Neural progenitor cell (in vitro differentiated cells): Measurements from ENCODE around the gene ADM. TPM values are rescaled to one million over a fixed set of nuclear protein-coding genes. Genes with fewer than 3 reads are reported as not detected.

Experiments
- DNase-seq: peaks from one replicate; pipeline ENCODE4 v3.0.0-alpha.2; 2016; ENCODE audit warnings: low spot score
- H2AFZ ChIP-seq: fragments of 200-600 bp; sonication (generic); replicated peaks from 2 replicates; pipeline ENCODE4 v1.6.1; 2016; ENCODE audit warnings: antibody characterized with exemption
- H3F3A ChIP-seq: fragments of 200-600 bp; sonication (generic); 2 replicates; pipeline ENCODE4 v1.6.1; 2016; ENCODE audit warnings: antibody characterized with exemption, low read depth
- H3K27ac ChIP-seq: fragments of 200-600 bp; sonication (generic); 2 replicates; pipeline ENCODE4 v1.5.1; 2016; ENCODE audit warnings: mild to moderate bottlenecking
- H3K27me3 ChIP-seq: fragments of 200-600 bp; sonication (generic); 2 replicates; pipeline ENCODE4 v1.6.1; 2016; ENCODE audit warnings: mild to moderate bottlenecking, moderate library complexity
- H3K36me3 ChIP-seq: fragments of 200-600 bp; sonication (generic); 2 replicates; pipeline ENCODE4 v1.5.1; 2016
- H3K4me1 ChIP-seq: fragments of 200-600 bp; sonication (generic); 2 replicates; pipeline ENCODE4 v1.6.1; 2016; ENCODE audit warnings: mixed run types
- H3K4me2 ChIP-seq: fragments of 200-600 bp; sonication (generic); 2 replicates; pipeline ENCODE4 v1.6.1; 2016
- H3K4me3 ChIP-seq: fragments of 200-600 bp; sonication (generic); 2 replicates; pipeline ENCODE4 v1.5.1; 2016
- H3K79me2 ChIP-seq: fragments of 200-600 bp; sonication (generic); 2 replicates; pipeline ENCODE4 v1.6.1; 2016; ENCODE audit warnings: low read depth
- H3K9ac ChIP-seq: fragments of 200-600 bp; sonication (generic); 2 replicates; pipeline ENCODE4 v1.6.1; 2016
- H3K9me3 ChIP-seq: fragments of 200-600 bp; sonication (generic); 2 replicates; pipeline ENCODE4 v1.5.1; 2016; ENCODE audit warnings: low read depth
- H4K20me1 ChIP-seq: fragments of 200-600 bp; sonication (generic); 2 replicates; pipeline ENCODE4 v1.6.1; 2016; ENCODE audit warnings: low read depth
- H3K27ac Mint-ChIP-seq: 3 replicates; pipeline ENCODE4 v1.8.0; 2021; ENCODE audit warnings: mixed read lengths
- H3K27me3 Mint-ChIP-seq: 2 replicates; pipeline ENCODE4 v1.8.0; 2022; ENCODE audit warnings: low read depth, mild to moderate bottlenecking, inconsistent platforms, moderate library complexity, mixed read lengths; ENCODE audit not compliant: insufficient read depth
- H3K36me3 Mint-ChIP-seq: 3 replicates; pipeline ENCODE4 v1.8.0; 2021; ENCODE audit warnings: mixed read lengths
- H3K4me1 Mint-ChIP-seq: 3 replicates; pipeline ENCODE4 v1.8.0; 2021; ENCODE audit warnings: mixed read lengths
- H3K4me3 Mint-ChIP-seq: 3 replicates; pipeline ENCODE4 v1.8.0; 2021; ENCODE audit warnings: mild to moderate bottlenecking, moderate library complexity, mixed read lengths
- H3K9me3 Mint-ChIP-seq: 3 replicates; pipeline ENCODE4 v1.8.0; 2020; ENCODE audit warnings: mixed read lengths
- CTCF ChIP-seq: fragments of 200-600 bp; sonication (generic); IDR thresholded peaks from 2 replicates; pipeline ENCODE4 v1.5.1; 2017; ENCODE audit warnings: antibody characterized with exemption, mild to moderate bottlenecking
- EZH2 ChIP-seq: fragments of 200-600 bp; sonication (generic); IDR thresholded peaks from 2 replicates; pipeline ENCODE4 v1.6.1; 2017; ENCODE audit warnings: antibody characterized with exemption, mild to moderate bottlenecking, moderate library complexity
- EZH2phosphoT487 ChIP-seq: fragments of 200-600 bp; sonication (generic); IDR thresholded peaks from 2 replicates; pipeline ENCODE4 v1.6.1; 2017; ENCODE audit warnings: antibody characterized with exemption
- total RNA-seq: library from RNA; depleted of rRNA; stranded (reverse); fragments of >200 nt; gene quantifications from 2 replicates; pipeline ENCODE4 v1.2.3, GENCODE V29; 2015; ENCODE audit warnings: low replicate concordance

The ADM gene
- total RNA-seq, 1 donor from 2014 or later = 3.8 TPM

- H3K4me2 ChIP-seq = peak overlapping the region; percentile 70
- peaks cover 45% of the 10 kb centered on the region for H3K4me1 ChIP-seq
- Mint-ChIP-seq H3K4me3 (peak overlapping the region; percentile 70), H3K9me3 (peaks cover 10% of the 10 kb centered on the region), H3K4me1 (peaks cover 34% of the 10 kb centered on the region), H3K36me3 (no peaks in the 10 kb centered on the region), H3K27ac (peak overlapping the region; percentile 95), H3K27me3 (peaks cover 2% of the 10 kb centered on the region)
- peak overlapping the region; percentile 91 for H3K27ac ChIP-seq
- no peak overlapping the region for H2AFZ ChIP-seq
- H3K79me2 ChIP-seq = no peaks in the 10 kb centered on the region
- DNase-seq = peak; percentile 94
- peaks cover 5% of the 10 kb centered on the region for H4K20me1 ChIP-seq
- H3K9me3 ChIP-seq = no peaks in the 10 kb centered on the region
- TF ChIP-seq EZH2 (no peak), EZH2phosphoT487 (peak; percentile 47)
- no peaks in the 10 kb centered on the region for H3K36me3 ChIP-seq
- no peak overlapping the region for H3K9ac ChIP-seq
- H3K4me3 ChIP-seq = peak overlapping the region; percentile 21
- peaks cover 37% of the 10 kb centered on the region for H3F3A ChIP-seq
- H3K27me3 ChIP-seq = peaks cover 81% of the 10 kb centered on the region
Measured at GRCh38 chr11:10351765-10352641, 47.1 kb downstream of the ADM start.

GRCh38 chr11:10352921-10353550 is 48.2 kb downstream of the ADM start:
- H3K4me3 ChIP-seq = peak overlapping the region; percentile 14
- no peak overlapping the region for H3K9ac ChIP-seq

GRCh38 chr11:10354389-10354788 is 49.5 kb downstream of the ADM start:
- no peak for TF ChIP-seq EZH2
- no peak for TF ChIP-seq CTCF
- TF ChIP-seq EZH2phosphoT487 = no peak
- H3K9me3 ChIP-seq = no peaks in the 10 kb centered on the region
- Mint-ChIP-seq H3K27ac (no peak overlapping the region), H3K27me3 (peaks cover 4% of the 10 kb centered on the region), H3K9me3 (peaks cover 13% of the 10 kb centered on the region), H3K4me3 (no peak overlapping the region), H3K4me1 (peaks cover 34% of the 10 kb centered on the region), H3K36me3 (no peaks in the 10 kb centered on the region)
- no peaks in the 10 kb centered on the region for H3K79me2 ChIP-seq
- H3K4me1 ChIP-seq = peaks cover 41% of the 10 kb centered on the region
- no peak overlapping the region for H2AFZ ChIP-seq
- H3K27me3 ChIP-seq = peaks cover 73% of the 10 kb centered on the region
- peaks cover 5% of the 10 kb centered on the region for H4K20me1 ChIP-seq
- H3K27ac ChIP-seq = no peak overlapping the region
- peaks cover 37% of the 10 kb centered on the region for H3F3A ChIP-seq
- no peak for DNase-seq
- H3K4me3 ChIP-seq = no peak overlapping the region
- no peak overlapping the region for H3K4me2 ChIP-seq
- no peak overlapping the region for H3K9ac ChIP-seq
- H3K36me3 ChIP-seq = no peaks in the 10 kb centered on the region

More at GRCh38 chr11:10352921-10353550, 48.2 kb downstream of the ADM start:
- peak overlapping the region; percentile 70 for H3K4me2 ChIP-seq
- H3K4me1 ChIP-seq = peaks cover 45% of the 10 kb centered on the region
- H3K79me2 ChIP-seq = no peaks in the 10 kb centered on the region
- peak overlapping the region; percentile 91 for H3K27ac ChIP-seq
- peaks cover 37% of the 10 kb centered on the region for H3F3A ChIP-seq
- no peaks in the 10 kb centered on the region for H3K36me3 ChIP-seq
- no peaks in the 10 kb centered on the region for H3K9me3 ChIP-seq
- Mint-ChIP-seq H3K4me1 (peaks cover 34% of the 10 kb centered on the region), H3K9me3 (peaks cover 10% of the 10 kb centered on the region), H3K27ac (peak overlapping the region; percentile 54), H3K27me3 (peaks cover 2% of the 10 kb centered on the region), H3K36me3 (no peaks in the 10 kb centered on the region), H3K4me3 (no peak overlapping the region)
- TF ChIP-seq EZH2phosphoT487 (no peak), EZH2 (no peak), CTCF (no peak)
- DNase-seq = no peak
- H3K27me3 ChIP-seq = peaks cover 81% of the 10 kb centered on the region
- H4K20me1 ChIP-seq = peaks cover 5% of the 10 kb centered on the region
- no peak overlapping the region for H2AFZ ChIP-seq
